GM18519 (cell line): Measurements from ENCODE around the gene KMO.
A peak's percentile ranks its signal among the peaks of the same experiment; 100 is the strongest.

Experiments
- ATAC-seq: cut with Tn5 transposase; IDR thresholded peaks from one replicate; pipeline ENCODE4 v1.9.1; 2021; ENCODE audit warnings: mild to moderate bottlenecking, moderate library complexity; ENCODE audit not compliant: unreplicated experiment, low FRiP score

KMO gene

GRCh38 chr1:241591736-241592135 lies 59.6 kb downstream of the KMO start:
- no peak for ATAC-seq

- ATAC-seq, result peak; percentile 79
These were observed 60.2 kb downstream of the KMO start for GRCh38 chr1:241592273-241592958.

GRCh38 chr1:241593186-241593585 lies 61.0 kb downstream of the KMO start:
- no peak for ATAC-seq

- no peak for ATAC-seq
These were observed 64.5 kb downstream of the KMO start for GRCh38 chr1:241596633-241597032.

- no peak for ATAC-seq
These were observed 66.1 kb downstream of the KMO start for GRCh38 chr1:241598249-241598648.

GRCh38 chr1:241600496-241600901 lies 68.3 kb downstream of the KMO start:
- ATAC-seq, result peak; percentile 88

- ATAC-seq, result no peak
These were observed 71.6 kb downstream of the KMO start for GRCh38 chr1:241603731-241604245.

GRCh38 chr1:241605146-241605805 lies 73.1 kb downstream of the KMO start:
- no peak for ATAC-seq

- ATAC-seq, result no peak
These were observed 74.4 kb downstream of the KMO start for GRCh38 chr1:241606544-241606943.

GRCh38 chr1:241607497-241607896 lies 75.3 kb downstream of the KMO start:
- no peak for ATAC-seq

GRCh38 chr1:241608379-241609033 lies 76.3 kb downstream of the KMO start:
- no peak for ATAC-seq

GRCh38 chr1:241610056-241610815 lies 78.1 kb downstream of the KMO start:
- ATAC-seq, result no peak

- ATAC-seq, result peak; percentile 84
These were observed 78.9 kb downstream of the KMO start for GRCh38 chr1:241611063-241611462.

- no peak for ATAC-seq
These were observed 79.6 kb downstream of the KMO start for GRCh38 chr1:241611736-241612135.

GRCh38 chr1:241612533-241613477 lies 80.6 kb downstream of the KMO start:
- ATAC-seq, result no peak

GRCh38 chr1:241614144-241614543 lies 82.0 kb downstream of the KMO start:
- no peak for ATAC-seq

- no peak for ATAC-seq
These were observed 82.4 kb downstream of the KMO start for GRCh38 chr1:241614572-241614971.

- ATAC-seq, result no peak
These were observed 83.1 kb downstream of the KMO start for GRCh38 chr1:241615043-241615974.

GRCh38 chr1:241617426-241617825 lies 85.2 kb downstream of the KMO start:
- no peak for ATAC-seq
